SU-DHL-6 (cell line): ENCODE measurements around the gene HNRNPCL1.
"Not testable (repeated sequence)": the region's sequence is repeated elsewhere in the genome, so short reads cannot be mapped to it uniquely, and the experiment has no call there.

Experiments
- H2AFZ ChIP-seq: fragments of 200-600 bp; sonication (generic); 2 replicates; pipeline ENCODE4 v1.6.1; 2014; ENCODE audit warnings: low read depth, mild to moderate bottlenecking, moderate library complexity, mixed read lengths, antibody characterized with exemption, low read length; ENCODE audit not compliant: severe bottlenecking
- H3F3A ChIP-seq: fragments of 200-600 bp; shearing (Covaris generic); 2 replicates; pipeline ENCODE4 v1.6.0; 2016; ENCODE audit warnings: antibody characterized with exemption, mild to moderate bottlenecking; ENCODE audit not compliant: insufficient read depth
- H3K27ac ChIP-seq: fragments of 200-600 bp; sonication (generic); 2 replicates; pipeline ENCODE4 v1.5.1; 2016; ENCODE audit warnings: low read depth, mild to moderate bottlenecking, low read length, moderate library complexity, mixed read lengths
- H3K27me3 ChIP-seq: fragments of 200-600 bp; sonication (generic), shearing (Covaris generic); 2 replicates; pipeline ENCODE4 v1.6.0; 2014; ENCODE audit warnings: mild to moderate bottlenecking, low read length
- H3K36me3 ChIP-seq: fragments of 200-600 bp; sonication (generic); 2 replicates; pipeline ENCODE4 v1.6.1; 2014; ENCODE audit warnings: mild to moderate bottlenecking, low read length, mixed read lengths
- H3K4me2 ChIP-seq: fragments of 300-600, 200-600 bp; shearing (Covaris generic), sonication (generic); 2 replicates; pipeline ENCODE4 v1.6.0; 2014; ENCODE audit warnings: low read length, low read depth, mild to moderate bottlenecking; ENCODE audit not compliant: poor library complexity, severe bottlenecking
- H3K4me3 ChIP-seq: fragments of 200-600 bp; sonication (generic); 2 replicates; pipeline ENCODE4 v1.5.1; 2014; ENCODE audit warnings: antibody characterized with exemption, low read length, mild to moderate bottlenecking, mixed read lengths; ENCODE audit not compliant: insufficient read depth, poor library complexity, severe bottlenecking
- H3K79me2 ChIP-seq: fragments of 200-600 bp; sonication (generic); 2 replicates; pipeline ENCODE4 v1.6.1; 2014; ENCODE audit warnings: mild to moderate bottlenecking, low read length, moderate library complexity; ENCODE audit not compliant: insufficient read depth
- H3K9ac ChIP-seq: fragments of 200-600 bp; sonication (generic); 2 replicates; pipeline ENCODE4 v1.7.0; 2014; ENCODE audit warnings: mild to moderate bottlenecking, low read length
- H3K9me2 ChIP-seq: fragments of 200-600 bp; sonication (generic); replicated peaks from 2 replicates; pipeline ENCODE4 v1.6.1; 2014; ENCODE audit warnings: low read length; ENCODE audit not compliant: insufficient read depth
- H3K9me3 ChIP-seq: fragments of 200-600 bp; sonication (generic); 2 replicates; pipeline ENCODE4 v1.6.1; 2014; ENCODE audit warnings: low read length, mixed read lengths; ENCODE audit not compliant: insufficient read depth
- H4K20me1 ChIP-seq: fragments of 200-600 bp; sonication (generic); 2 replicates; pipeline ENCODE4 v1.6.1; 2014; ENCODE audit warnings: low read depth, mild to moderate bottlenecking, antibody characterized with exemption, low read length, moderate library complexity, mixed read lengths

HNRNPCL1 gene

DNA sequence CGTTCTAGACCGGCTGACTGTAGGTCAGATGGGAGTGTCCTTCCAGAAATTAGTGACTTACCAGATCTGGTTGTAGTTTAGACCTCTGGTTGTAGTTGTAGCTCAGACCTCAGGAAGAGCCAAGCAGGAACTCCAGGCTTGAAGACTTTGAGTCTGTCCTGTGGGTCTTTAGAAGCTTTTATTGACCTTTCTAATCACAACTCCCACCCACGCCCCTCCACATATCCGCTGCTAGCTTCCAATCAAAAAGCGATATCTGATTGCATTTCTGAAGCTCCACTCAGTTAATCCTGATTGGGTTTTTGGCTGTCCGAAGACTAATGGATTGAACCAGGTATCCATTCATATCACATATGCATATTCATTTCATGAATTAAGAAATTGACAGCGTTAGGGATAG, at the start of gene HNRNPCL1:
Gene HNRNPCL1 (minus strand): TSS at position 101 of the 400 bp plus-strand sequence. CDS start 431 bp downstream, outside the sequence.
- H3K27me3 ChIP-seq, H3K9ac ChIP-seq, H3K36me3 ChIP-seq, H2AFZ ChIP-seq, H3K27ac ChIP-seq, H3K9me3 ChIP-seq, H3K79me2 ChIP-seq, H3K9me2 ChIP-seq, H3F3A ChIP-seq, H4K20me1 ChIP-seq, H3K4me3 ChIP-seq, H3K4me2 ChIP-seq: not testable (repeated sequence)

DNA sequence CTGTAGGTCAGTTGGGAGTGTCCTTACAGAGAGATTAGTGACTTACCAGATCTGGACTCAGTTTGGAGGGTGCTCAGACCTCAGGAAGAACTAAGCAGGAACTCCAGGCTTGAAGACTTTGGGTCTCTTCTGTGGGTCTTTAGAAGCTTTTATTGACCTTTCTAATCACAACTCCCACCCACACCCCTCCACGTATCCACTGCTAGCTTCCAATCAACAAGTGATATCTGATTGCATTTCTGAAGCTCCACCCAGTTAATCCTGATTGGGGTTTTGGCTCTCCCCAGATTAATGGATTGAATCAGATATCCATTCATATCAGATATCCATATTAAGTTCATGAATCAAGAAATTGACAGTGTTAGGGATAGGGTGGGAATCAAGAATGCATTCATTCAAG, 49.6 kb upstream of the HNRNPCL1 start, which contains the start of gene PRAMEF10:
Gene PRAMEF10 (minus strand): TSS at position 101 of the 400 bp plus-strand sequence. CDS start 2,423 bp downstream, outside the sequence.
- not testable (repeated sequence) for H3K9me2 ChIP-seq, H3K9me3 ChIP-seq, H3K79me2 ChIP-seq, H4K20me1 ChIP-seq, H3K27me3 ChIP-seq, H3K9ac ChIP-seq, H2AFZ ChIP-seq, H3K4me2 ChIP-seq, H3F3A ChIP-seq, H3K4me3 ChIP-seq, H3K27ac ChIP-seq, H3K36me3 ChIP-seq

DNA sequence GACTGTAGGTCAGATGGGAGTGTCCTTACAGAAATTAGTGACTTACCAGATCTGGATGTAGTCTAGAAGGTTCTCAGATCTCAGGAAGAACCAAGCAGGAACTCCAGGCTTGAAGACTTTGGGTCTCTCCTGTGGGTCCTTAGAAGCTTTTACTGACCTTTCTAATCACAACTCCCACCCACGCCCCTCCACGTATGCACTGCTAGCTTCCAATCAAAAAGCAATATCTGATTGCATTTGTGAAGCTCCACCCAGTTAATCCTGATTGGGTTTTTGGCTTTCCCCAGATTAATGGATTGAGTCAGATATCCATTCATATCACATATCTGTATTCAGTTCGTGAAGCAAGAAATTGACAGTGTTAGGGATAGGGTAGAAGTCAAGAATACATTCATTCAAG, 37.6 kb upstream of the HNRNPCL1 start, which contains the start of gene PRAMEF4:
Gene PRAMEF4 (minus strand): TSS at position 101 of the 400 bp plus-strand sequence. CDS start 2,807 bp downstream, outside the sequence.
- not testable (repeated sequence) for H3K9me2 ChIP-seq, H3K79me2 ChIP-seq, H3K4me2 ChIP-seq, H3K9me3 ChIP-seq, H3K36me3 ChIP-seq, H2AFZ ChIP-seq, H3K9ac ChIP-seq, H3K27ac ChIP-seq, H4K20me1 ChIP-seq, H3K27me3 ChIP-seq, H3F3A ChIP-seq, H3K4me3 ChIP-seq

DNA sequence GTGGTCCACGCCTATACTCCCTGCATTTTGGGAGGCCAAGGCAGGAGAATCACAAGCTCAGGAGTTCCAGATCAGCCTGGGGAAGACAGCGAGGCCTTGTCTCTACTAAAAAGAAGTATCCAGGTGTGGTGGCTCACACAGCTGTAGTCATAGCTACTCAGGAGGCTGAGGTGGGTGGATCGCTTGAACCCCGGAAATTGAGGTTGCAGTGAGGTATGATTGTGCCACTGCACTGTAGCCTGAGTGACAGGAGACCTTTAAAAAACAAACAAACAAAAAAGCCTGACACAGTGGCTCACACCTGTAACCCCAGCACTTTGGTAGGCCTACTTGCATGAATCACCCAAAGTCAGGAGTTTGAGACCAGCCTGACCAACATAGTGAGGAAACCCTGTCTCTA, 29.9 kb upstream of the HNRNPCL1 start:
- H3F3A ChIP-seq, H3K4me3 ChIP-seq: not testable (repeated sequence)

GRCh38 chr1:12863131-12863880, 14.8 kb upstream of the HNRNPCL1 start:
- H3K36me3 ChIP-seq, H3K9me3 ChIP-seq, H3K27ac ChIP-seq: not testable (repeated sequence)

More for the DNA sequence above, 29.9 kb upstream of the HNRNPCL1 start:
- not testable (repeated sequence) for H3K27me3 ChIP-seq, H3K36me3 ChIP-seq, H3K79me2 ChIP-seq, H3K9ac ChIP-seq, H3K9me3 ChIP-seq, H3K27ac ChIP-seq, H4K20me1 ChIP-seq, H2AFZ ChIP-seq, H3K4me2 ChIP-seq, H3K9me2 ChIP-seq

DNA sequence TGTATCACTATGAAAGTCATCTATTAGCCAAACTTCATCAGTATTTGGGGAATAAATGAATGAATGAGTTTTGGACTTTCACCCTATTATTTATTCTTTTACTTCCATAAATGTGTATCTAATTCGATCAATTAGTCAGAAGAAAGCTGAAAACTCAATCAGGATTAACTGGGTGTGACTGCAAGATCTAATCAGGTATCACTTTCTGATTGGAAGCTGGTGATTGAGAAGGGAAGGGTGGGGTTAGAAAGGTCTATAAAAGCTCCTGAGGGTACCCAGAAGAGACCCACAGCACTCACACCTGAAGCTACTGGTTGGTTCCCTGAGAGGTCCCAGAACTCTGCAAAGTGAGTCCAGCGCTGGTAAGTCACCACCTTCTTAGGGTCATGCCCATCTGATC, 8.3 kb upstream of the HNRNPCL1 start, which contains the start of gene PRAMEF2:
Gene PRAMEF2 (plus strand): TSS at position 301 of the 400 bp plus-strand sequence. CDS start 1,924 bp downstream, outside the sequence.
- not testable (repeated sequence) for H3K4me3 ChIP-seq, H3F3A ChIP-seq, H3K9me3 ChIP-seq, H3K36me3 ChIP-seq, H3K9ac ChIP-seq, H3K9me2 ChIP-seq, H2AFZ ChIP-seq, H4K20me1 ChIP-seq, H3K4me2 ChIP-seq, H3K79me2 ChIP-seq, H3K27ac ChIP-seq, H3K27me3 ChIP-seq

More at GRCh38 chr1:12863131-12863880, 14.8 kb upstream of the HNRNPCL1 start:
- not testable (repeated sequence) for H3K79me2 ChIP-seq, H3F3A ChIP-seq, H2AFZ ChIP-seq, H3K9me2 ChIP-seq, H3K4me2 ChIP-seq, H3K9ac ChIP-seq, H3K4me3 ChIP-seq, H3K27me3 ChIP-seq, H4K20me1 ChIP-seq
